ENCODE measurements around the gene ARHGDIA. TPM values are rescaled to one million over a fixed set of nuclear protein-coding genes. Genes with fewer than 3 reads are reported as not detected.

The ARHGDIA gene
- polyA plus RNA-seq, 1 donor from 2014 or later, result 16.1 TPM

GRCh38 chr17:81913394-81914102 is 42.4 kb upstream of the ARHGDIA start:
- Histone ChIP-seq H3K4me3 (ENCODE audit: low read length) (no peak overlapping the region), H3K27ac (ENCODE audit: low read length) (no peak overlapping the region), H3K36me3 (ENCODE audit: insufficient read depth, low read length) (no peaks in the 10 kb centered on the region), H3F3A (ENCODE audit: insufficient read depth, low read length, poor library complexity, severe bottlenecking) (no peaks in the 10 kb centered on the region), H2AFZ (ENCODE audit: low read depth, low read length) (no peak overlapping the region), H3K9me3 (ENCODE audit: low read length) (no peaks in the 10 kb centered on the region), H3K9me2 (ENCODE audit: insufficient read depth, low read length) (no peaks in the 10 kb centered on the region), H3K27me3 (ENCODE audit: insufficient read depth, low read depth, low read length) (no peaks in the 10 kb centered on the region), H3K9ac (ENCODE audit: low read length) (no peak overlapping the region), H3K79me2 (replicated peaks; ENCODE audit: insufficient read depth, low read length) (peaks cover 13% of the 10 kb centered on the region), H3K4me2 (ENCODE audit: low read length) (no peak overlapping the region), H4K20me1 (ENCODE audit: insufficient read depth) (no peaks in the 10 kb centered on the region)
- TF ChIP-seq REST (IDR thresholded peaks at IDR 0.05; ENCODE audit: borderline replicate concordance), result no peak
- no peak for TF ChIP-seq EZH2 (IDR thresholded peaks at IDR 0.05; ENCODE audit: borderline replicate concordance, insufficient read depth, low read length, poor library complexity, severe bottlenecking)
- no peak for TF ChIP-seq SMC3 (conservative IDR thresholded peaks at IDR 0.05; ENCODE audit: poor library complexity)
- no peak for TF ChIP-seq POLR2AphosphoS5 (IDR thresholded peaks at IDR 0.05)
- no peak for TF ChIP-seq RAD21 (conservative IDR thresholded peaks at IDR 0.05)
- no peak for TF ChIP-seq MXI1 (conservative IDR thresholded peaks at IDR 0.05; ENCODE audit: poor library complexity, severe bottlenecking)
- TF ChIP-seq EP300 (conservative IDR thresholded peaks at IDR 0.05; ENCODE audit: poor library complexity, severe bottlenecking), result no peak
- TF ChIP-seq, protein P1, sequence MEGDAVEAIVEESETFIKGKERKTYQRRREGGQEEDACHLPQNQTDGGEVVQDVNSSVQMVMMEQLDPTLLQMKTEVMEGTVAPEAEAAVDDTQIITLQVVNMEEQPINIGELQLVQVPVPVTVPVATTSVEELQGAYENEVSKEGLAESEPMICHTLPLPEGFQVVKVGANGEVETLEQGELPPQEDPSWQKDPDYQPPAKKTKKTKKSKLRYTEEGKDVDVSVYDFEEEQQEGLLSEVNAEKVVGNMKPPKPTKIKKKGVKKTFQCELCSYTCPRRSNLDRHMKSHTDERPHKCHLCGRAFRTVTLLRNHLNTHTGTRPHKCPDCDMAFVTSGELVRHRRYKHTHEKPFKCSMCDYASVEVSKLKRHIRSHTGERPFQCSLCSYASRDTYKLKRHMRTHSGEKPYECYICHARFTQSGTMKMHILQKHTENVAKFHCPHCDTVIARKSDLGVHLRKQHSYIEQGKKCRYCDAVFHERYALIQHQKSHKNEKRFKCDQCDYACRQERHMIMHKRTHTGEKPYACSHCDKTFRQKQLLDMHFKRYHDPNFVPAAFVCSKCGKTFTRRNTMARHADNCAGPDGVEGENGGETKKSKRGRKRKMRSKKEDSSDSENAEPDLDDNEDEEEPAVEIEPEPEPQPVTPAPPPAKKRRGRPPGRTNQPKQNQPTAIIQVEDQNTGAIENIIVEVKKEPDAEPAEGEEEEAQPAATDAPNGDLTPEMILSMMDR (IDR thresholded peaks at IDR 0.05; ENCODE audit: poor library complexity, severe bottlenecking), result no peak
- no peak for TF ChIP-seq TAF1 (IDR thresholded peaks at IDR 0.05; ENCODE audit: low read depth)

- H3K4me2 ChIP-seq (ENCODE audit: low read length), result no peak overlapping the region
- TF ChIP-seq RAD21 (conservative IDR thresholded peaks at IDR 0.05) (no peak), EP300 (conservative IDR thresholded peaks at IDR 0.05; ENCODE audit: poor library complexity, severe bottlenecking) (no peak), SMC3 (conservative IDR thresholded peaks at IDR 0.05; ENCODE audit: poor library complexity) (no peak), TAF1 (IDR thresholded peaks at IDR 0.05; ENCODE audit: low read depth) (no peak), MXI1 (conservative IDR thresholded peaks at IDR 0.05; ENCODE audit: poor library complexity, severe bottlenecking) (no peak), EZH2 (IDR thresholded peaks at IDR 0.05; ENCODE audit: borderline replicate concordance, insufficient read depth, low read length, poor library complexity, severe bottlenecking) (no peak)
- TF ChIP-seq, protein P1 (IDR thresholded peaks at IDR 0.05; ENCODE audit: poor library complexity, severe bottlenecking), result no peak
- H3K36me3 ChIP-seq (ENCODE audit: insufficient read depth, low read length), result no peaks in the 10 kb centered on the region
- no peak overlapping the region for H3K9ac ChIP-seq (ENCODE audit: low read length)
- H3K27ac ChIP-seq (ENCODE audit: low read length), result no peak overlapping the region
- peaks cover 10% of the 10 kb centered on the region for H3K79me2 ChIP-seq (replicated peaks; ENCODE audit: insufficient read depth, low read length)
- no peaks in the 10 kb centered on the region for H3K9me3 ChIP-seq (ENCODE audit: low read length)
- H3K9me2 ChIP-seq (ENCODE audit: insufficient read depth, low read length), result no peaks in the 10 kb centered on the region
- no peaks in the 10 kb centered on the region for H3F3A ChIP-seq (ENCODE audit: insufficient read depth, low read length, poor library complexity, severe bottlenecking)
- H4K20me1 ChIP-seq (ENCODE audit: insufficient read depth), result no peaks in the 10 kb centered on the region
- no peak overlapping the region for H3K4me3 ChIP-seq (ENCODE audit: low read length)
- no peaks in the 10 kb centered on the region for H3K27me3 ChIP-seq (ENCODE audit: insufficient read depth, low read depth, low read length)
- H2AFZ ChIP-seq (ENCODE audit: low read depth, low read length), result no peak overlapping the region
Observed at GRCh38 chr17:81912441-81913309, 41.5 kb upstream of the ARHGDIA start.
